NCI-H146 treated with DMSO at 0.1 percent for 48 hours (cell line): ENCODE data around the gene KCTD11.
"Not testable (repeated sequence)": the region's sequence is repeated elsewhere in the genome, so short reads cannot be mapped to it uniquely, and the experiment has no call there.

ENCODE experiments used
- DNase-seq: peaks from one replicate; lab custom pipeline; 2025; ENCODE audit not compliant: unreplicated experiment; lab: John Stamatoyannopoulos, UW

Gene KCTD11

GRCh38 chr17:7343250-7343649 lies 8.7 kb upstream of the KCTD11 start:
- no peak for DNase-seq

GRCh38 chr17:7346761-7347614 lies 5.0 kb upstream of the KCTD11 start:
- no peak for DNase-seq

- DNase-seq: no peak
These were observed 4.1 kb upstream of the KCTD11 start for GRCh38 chr17:7347630-7348477.

- no peak for DNase-seq
These were observed 3.3 kb upstream of the KCTD11 start for GRCh38 chr17:7348478-7349242.

GRCh38 chr17:7352503-7352889 lies 534 bp downstream of the KCTD11 start:
- DNase-seq: no peak

GRCh38 chr17:7352910-7353635 lies 1.1 kb downstream of the KCTD11 start:
- no peak for DNase-seq

- DNase-seq: no peak
These were observed 2.4 kb downstream of the KCTD11 start for GRCh38 chr17:7354262-7354843.

- DNase-seq: no peak
These were observed 3.1 kb downstream of the KCTD11 start, which contains the start of gene TMEM95 for GRCh38 chr17:7355053-7355452. Gene TMEM95 (plus strand): TSS chr17:7355156. CDS start chr17:7355205, 49 bp downstream.

GRCh38 chr17:7355573-7355972 lies 3.6 kb downstream of the KCTD11 start:
- DNase-seq: no peak

GRCh38 chr17:7356072-7356549 lies 4.1 kb downstream of the KCTD11 start:
- peak; percentile 49 for DNase-seq

GRCh38 chr17:7356756-7357155 lies 4.8 kb downstream of the KCTD11 start:
- no peak for DNase-seq

- no peak for DNase-seq
These were observed 5.4 kb downstream of the KCTD11 start for GRCh38 chr17:7357381-7357780.

GRCh38 chr17:7361906-7362305 lies 9.9 kb downstream of the KCTD11 start:
- DNase-seq: no peak

GRCh38 chr17:7363311-7363710 lies 11.3 kb downstream of the KCTD11 start:
- no peak for DNase-seq

- not testable (repeated sequence) for DNase-seq
These were observed 14.0 kb downstream of the KCTD11 start for GRCh38 chr17:7365963-7366362.

- no peak for DNase-seq
These were observed 15.1 kb downstream of the KCTD11 start for GRCh38 chr17:7367083-7367482.

- no peak for DNase-seq
These were observed 16.1 kb downstream of the KCTD11 start for GRCh38 chr17:7367918-7368598.

- DNase-seq: not testable (repeated sequence)
These were observed 16.6 kb downstream of the KCTD11 start for GRCh38 chr17:7368599-7368994.

GRCh38 chr17:7369825-7370224 lies 17.9 kb downstream of the KCTD11 start:
- no peak for DNase-seq
